ENCODE results near the gene POU3F3. TPM values are rescaled to one million over a fixed set of nuclear protein-coding genes. Genes with fewer than 3 reads are reported as not detected.

POU3F3 gene
- polyA plus RNA-seq, 4 donors, result 1.1 to 109 (median 95.0) TPM

GRCh38 chr2:104846786-104847585 is 6.9 kb upstream of the POU3F3 start:
- DNase-seq (ENCODE audit: low read depth in 4 of 4, low spot score in 3 of 4), result no peak

DNA sequence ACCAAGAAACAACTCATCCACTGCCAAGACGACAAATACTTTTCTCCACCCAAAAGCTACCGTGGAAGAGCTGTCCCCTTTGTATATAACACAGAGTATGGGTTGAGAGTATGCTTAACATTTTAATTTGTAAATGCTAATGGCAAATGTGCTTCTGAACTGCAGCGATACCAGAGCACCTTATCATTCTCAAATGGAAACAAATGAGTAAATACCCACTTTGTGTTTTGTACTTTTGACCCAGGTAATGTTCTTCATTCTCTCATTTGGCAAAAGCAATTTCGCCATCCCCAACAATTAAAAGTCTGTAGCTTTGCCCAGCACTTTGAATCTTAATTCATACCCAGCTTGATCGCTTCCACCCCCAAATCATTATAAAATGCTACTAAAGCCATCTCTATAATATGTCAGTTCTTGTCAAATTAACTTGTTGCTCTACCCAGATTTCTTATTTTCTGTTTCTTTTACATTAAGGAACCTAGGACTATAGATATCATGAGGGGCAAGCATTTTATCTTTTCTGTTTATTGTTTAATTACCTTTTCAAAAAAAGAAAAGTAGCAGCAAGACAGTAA is 6.2 kb upstream of the POU3F3 start:
- DNase-seq (ENCODE audit: low read depth in 4 of 4, low spot score in 3 of 4), result no peak

DNA sequence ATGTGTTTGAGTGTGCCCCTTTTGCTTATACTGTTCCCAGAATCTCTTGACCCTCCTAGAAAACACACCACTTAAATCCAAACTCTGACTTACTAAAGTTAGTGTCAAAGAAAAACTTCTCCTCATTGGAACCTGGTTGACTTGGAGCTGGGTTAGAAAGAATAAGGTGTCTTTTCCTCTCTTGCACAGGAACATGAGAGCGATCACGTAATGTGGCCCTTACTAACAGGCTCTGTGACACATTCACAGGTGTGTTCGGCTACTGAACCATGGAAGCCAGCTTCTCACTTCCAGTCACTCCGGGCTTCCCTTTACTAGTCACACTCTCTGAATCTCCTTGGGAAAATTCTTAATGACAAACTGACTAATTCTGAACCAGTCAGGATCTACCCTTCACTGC is 5.4 kb upstream of the POU3F3 start:
- no peak for DNase-seq (ENCODE audit: low read depth in 4 of 4, low spot score in 3 of 4)

- DNase-seq (ENCODE audit: low read depth in 4 of 4, low spot score in 3 of 4), result no peak
Measured at GRCh38 chr2:104849101-104849500, 4.8 kb upstream of the POU3F3 start.

- no peak for DNase-seq (ENCODE audit: low read depth in 4 of 4, low spot score in 3 of 4)
Measured at GRCh38 chr2:104849618-104850141, 4.2 kb upstream of the POU3F3 start.

DNA sequence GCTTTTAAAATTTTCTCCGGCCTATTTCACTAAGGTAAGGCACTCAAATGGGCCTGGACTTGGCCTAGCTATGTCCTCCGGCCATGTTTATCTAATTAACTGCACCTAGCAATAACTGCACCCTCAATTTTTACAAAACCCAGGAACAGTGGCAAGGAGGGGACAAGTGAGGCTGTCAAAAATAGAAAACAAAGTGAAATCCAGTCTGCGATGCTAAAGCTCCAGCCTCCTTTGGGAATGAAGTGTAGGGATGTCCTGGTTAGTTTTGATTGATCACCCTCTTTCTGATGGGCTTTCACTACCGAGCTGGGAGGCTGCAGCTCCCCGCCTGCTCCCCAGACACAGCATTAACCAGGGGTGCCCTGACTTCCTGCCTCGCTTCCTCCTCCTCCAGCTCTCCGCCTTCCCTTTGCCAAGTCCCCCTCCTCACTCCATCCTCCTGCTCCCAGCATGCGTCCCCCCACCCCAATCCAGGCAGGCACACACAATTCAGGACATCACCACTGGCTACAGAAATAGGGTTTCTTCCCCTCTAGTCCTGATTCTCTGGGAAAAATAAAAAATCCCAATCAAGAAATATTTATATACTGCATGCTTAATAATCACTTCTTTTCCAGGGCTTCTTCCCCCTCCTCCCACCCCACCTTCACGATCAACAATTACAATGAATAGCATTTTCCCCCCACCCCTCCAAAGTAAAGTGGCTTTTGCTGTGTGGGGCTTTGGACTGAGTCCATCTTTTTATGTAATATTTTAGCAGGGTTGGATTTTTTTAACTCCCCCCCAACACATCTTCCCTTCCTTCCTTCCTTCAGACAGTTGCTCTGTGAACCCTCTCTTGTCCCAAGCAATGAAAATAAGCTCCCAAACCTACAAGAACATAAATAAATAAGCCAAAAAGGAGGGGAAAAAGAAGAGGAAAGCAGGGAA is 3.3 kb upstream of the POU3F3 start:
- DNase-seq (ENCODE audit: low read depth in 4 of 4, low spot score in 3 of 4), result no peak

GRCh38 chr2:104851291-104852089 is 2.4 kb upstream of the POU3F3 start:
- no peak for DNase-seq (ENCODE audit: low read depth in 4 of 4, low spot score in 3 of 4)

GRCh38 chr2:104852090-104852666 is 1.7 kb upstream of the POU3F3 start:
- DNase-seq (ENCODE audit: low read depth in 4 of 4, low spot score in 3 of 4), result no peak

GRCh38 chr2:104854498-104855220 is 744 bp downstream of the POU3F3 start:
- DNase-seq (ENCODE audit: low read depth in 4 of 4, low spot score in 3 of 4), result no peak

DNA sequence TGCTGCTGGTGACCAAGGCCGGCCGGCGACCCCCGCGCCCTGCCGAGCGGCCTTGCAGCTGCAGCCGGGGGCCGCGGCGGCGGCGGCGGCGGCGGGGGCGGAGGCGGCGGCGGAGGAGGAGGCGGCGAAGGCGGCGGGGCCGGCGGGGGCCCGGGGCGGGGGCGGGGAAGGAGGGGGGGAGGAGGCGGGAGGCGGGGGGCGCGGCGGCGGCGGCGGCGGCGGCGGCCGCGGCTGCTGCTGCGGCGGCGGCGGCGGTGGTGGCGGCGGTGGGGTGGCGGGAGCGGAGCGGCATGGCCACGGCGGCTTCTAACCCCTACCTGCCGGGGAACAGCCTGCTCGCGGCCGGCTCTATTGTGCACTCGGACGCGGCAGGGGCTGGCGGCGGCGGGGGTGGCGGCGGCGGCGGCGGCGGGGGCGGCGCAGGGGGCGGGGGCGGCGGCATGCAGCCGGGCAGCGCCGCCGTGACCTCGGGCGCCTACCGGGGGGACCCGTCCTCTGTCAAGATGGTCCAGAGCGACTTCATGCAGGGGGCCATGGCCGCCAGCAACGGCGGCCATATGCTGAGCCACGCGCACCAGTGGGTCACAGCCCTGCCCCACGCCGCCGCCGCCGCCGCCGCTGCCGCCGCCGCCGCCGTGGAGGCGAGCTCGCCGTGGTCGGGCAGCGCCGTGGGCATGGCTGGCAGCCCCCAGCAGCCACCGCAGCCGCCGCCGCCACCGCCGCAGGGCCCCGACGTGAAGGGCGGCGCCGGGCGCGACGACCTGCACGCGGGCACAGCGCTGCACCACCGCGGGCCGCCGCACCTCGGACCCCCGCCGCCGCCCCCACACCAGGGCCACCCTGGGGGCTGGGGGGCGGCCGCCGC is 1.5 kb downstream of the POU3F3 start:
- DNase-seq (ENCODE audit: low read depth in 4 of 4, low spot score in 3 of 4), result no peak

GRCh38 chr2:104856086-104856972 is 2.4 kb downstream of the POU3F3 start:
- DNase-seq (ENCODE audit: low read depth in 4 of 4, low spot score in 3 of 4), result no peak

- no peak for DNase-seq (ENCODE audit: low read depth in 4 of 4, low spot score in 3 of 4)
Measured at GRCh38 chr2:104856973-104857261, 3.0 kb downstream of the POU3F3 start.

DNA sequence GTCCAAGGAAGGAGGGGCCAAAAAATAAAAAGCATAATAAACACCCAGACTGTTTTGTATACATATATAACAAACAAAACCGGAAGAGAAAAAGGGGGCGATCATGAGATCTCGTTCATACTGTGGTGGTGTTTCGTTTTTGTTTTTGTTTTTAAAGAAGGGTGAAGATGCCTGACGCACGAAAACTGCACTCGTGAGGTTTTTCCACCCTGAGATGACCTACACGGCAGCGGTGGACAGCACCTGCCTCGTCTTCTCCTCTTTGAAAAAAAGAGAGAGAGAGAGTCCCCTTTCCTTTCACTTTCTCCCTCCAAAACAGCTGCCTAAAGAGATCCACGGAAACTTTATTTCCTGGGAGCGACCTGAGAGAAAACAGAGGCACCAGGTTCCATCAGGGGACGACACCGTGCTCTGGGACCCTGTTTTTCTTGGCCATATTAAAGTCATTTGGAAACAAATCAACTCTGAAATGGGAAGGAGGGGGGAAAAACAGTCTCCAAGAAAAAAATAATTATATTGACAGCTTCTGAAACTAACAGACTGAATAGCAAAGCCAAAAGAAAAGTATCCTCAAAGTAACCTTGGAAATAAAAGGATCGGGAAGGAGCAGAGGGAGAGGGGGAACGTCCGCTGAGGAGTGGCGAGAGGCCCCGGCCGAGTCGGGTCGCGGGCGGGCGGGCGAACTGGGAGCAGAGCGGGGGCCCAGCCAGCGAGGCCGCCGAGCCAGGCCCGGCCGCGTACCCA is 3.5 kb downstream of the POU3F3 start:
- DNase-seq (ENCODE audit: low read depth in 4 of 4, low spot score in 3 of 4), result no peak

- no peak for DNase-seq (ENCODE audit: low read depth in 4 of 4, low spot score in 3 of 4)
Measured at GRCh38 chr2:104858006-104858978, 4.4 kb downstream of the POU3F3 start.

DNA sequence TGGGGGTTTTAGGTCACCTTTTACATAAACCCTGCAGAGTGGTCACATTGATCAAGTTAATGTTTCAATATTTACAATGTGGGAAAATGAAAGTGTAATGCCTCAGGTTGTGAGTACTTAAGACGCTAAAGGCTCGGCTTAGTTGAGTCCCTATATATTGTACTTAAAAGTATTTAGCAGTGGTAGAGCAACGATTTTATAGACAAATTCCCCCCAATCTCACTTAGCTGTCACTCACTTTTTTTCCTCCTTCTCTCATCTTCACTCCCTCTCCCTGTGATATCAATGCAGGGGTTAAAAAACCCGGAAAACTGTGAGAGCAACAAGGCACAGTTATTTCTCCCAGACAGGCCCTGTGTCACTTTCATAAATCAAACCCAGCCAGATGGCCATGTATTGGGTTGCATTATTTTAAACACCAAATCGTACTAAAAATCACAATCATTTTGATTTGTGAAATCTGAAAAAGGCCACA is 5.4 kb downstream of the POU3F3 start:
- no peak for DNase-seq (ENCODE audit: low read depth in 4 of 4, low spot score in 3 of 4)

Data from left renal pelvis (tissue), 4 donors.